Keratinocyte (primary cell): ENCODE results near the gene KCNT2.

Experiments
- CTCF ChIP-seq, 3 experiments: IDR thresholded peaks in 1 of 3; conservative IDR thresholded peaks in 1 of 3; optimal IDR thresholded peaks in 1 of 3; 2 replicates in 2 of 3; 3 replicates in 1 of 3; pipeline versions ENCODE3 to v1.5.1; 2011; ENCODE audit warnings: low read length in 3 of 3, mild to moderate bottlenecking in 3 of 3, moderate library complexity in 2 of 3, control low read depth in 1 of 3, inconsistent platforms in 1 of 3; ENCODE audit not compliant: insufficient read depth in 2 of 3; ENCODE audit errors: extremely low read depth in 1 of 3
- EZH2 ChIP-seq: IDR thresholded peaks from one replicate; pipeline ENCODE4 v1.6.1; 2012; ENCODE audit warnings: inconsistent platforms, mild to moderate bottlenecking, low read length, moderate library complexity

DNA sequence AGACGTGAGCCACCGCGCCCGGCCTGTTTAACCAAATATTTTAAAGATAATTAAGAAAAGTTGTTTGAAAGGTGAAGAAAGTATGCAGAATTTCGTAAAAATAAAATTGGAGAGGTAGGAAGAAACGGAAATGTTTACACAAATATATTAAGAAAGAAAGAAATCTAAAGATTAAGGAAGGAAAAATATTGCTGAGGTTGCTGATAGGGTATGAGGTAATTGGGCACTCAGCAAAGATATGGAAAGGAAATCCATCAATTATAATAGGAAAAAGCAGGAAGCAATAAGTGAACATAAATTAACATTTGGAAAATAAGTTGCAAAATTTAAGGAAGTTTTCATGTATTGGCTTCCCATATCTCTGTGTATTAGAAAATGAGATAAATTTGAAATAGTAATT lies 225.9 kb downstream of the KCNT2 start:
- no peak for TF ChIP-seq CTCF (optimal IDR thresholded peaks at IDR 0.05 in 1 of 3, IDR thresholded peaks at IDR 0.05 in 1 of 3, conservative IDR thresholded peaks at IDR 0.05 in 1 of 3; ENCODE audit: extremely low read depth in 1 of 3, insufficient read depth in 2 of 3, low read length in 3 of 3)
- no peak for TF ChIP-seq EZH2
